DND-41 (cell line): ENCODE measurements around the gene FIGLA.
A peak's percentile ranks its signal among the peaks of the same experiment; 100 is the strongest.

Experiments used
- ATAC-seq: fragments of 200-7000 bp; cut with Tn5 transposase; 3 replicates; pipeline ENCODE4 v1.9.1; 2021; ENCODE audit warnings: low read depth; ENCODE audit not compliant: insufficient read depth
- DNase-seq: peaks from one replicate; pipeline ENCODE4 v3.0.0-alpha.2; 2020
- H2AFZ ChIP-seq: 2 replicates; pipeline ENCODE4 v1.6.0; 2012; ENCODE audit warnings: low read depth, low read length
- H3K27ac ChIP-seq: 2 replicates; pipeline ENCODE4 v1.5.1; 2012; ENCODE audit warnings: low read length, inconsistent platforms
- H3K27me3 ChIP-seq: fragments of 200-600 bp; sonication (generic); 2 replicates; pipeline ENCODE4 v1.6.0; 2012; ENCODE audit warnings: low read length, mild to moderate bottlenecking, inconsistent platforms; ENCODE audit not compliant: insufficient read depth, poor library complexity
- H3K36me3 ChIP-seq: 2 replicates; pipeline ENCODE4 v1.5.1; 2012; ENCODE audit warnings: low read length, inconsistent platforms; ENCODE audit not compliant: insufficient read depth
- H3K4me1 ChIP-seq: 2 replicates; pipeline ENCODE4 v1.5.1; 2012; ENCODE audit warnings: mild to moderate bottlenecking, low read length; ENCODE audit not compliant: insufficient read depth
- H3K4me2 ChIP-seq: 2 replicates; pipeline ENCODE4 v1.6.0; 2012; ENCODE audit warnings: mild to moderate bottlenecking, moderate library complexity, low read length, inconsistent platforms; ENCODE audit not compliant: insufficient read depth
- H3K4me3 ChIP-seq, 2 experiments: fragments of 200-600 bp in 1 of 2; shearing (Covaris generic) in 1 of 2; 2 replicates each; pipeline ENCODE4 v1.5.1; 2012 to 2016; ENCODE audit warnings: inconsistent platforms in 2 of 2, low read length in 2 of 2, mild to moderate bottlenecking in 2 of 2, low read depth in 1 of 2, moderate library complexity in 1 of 2
- H3K79me2 ChIP-seq: 2 replicates; pipeline ENCODE4 v1.6.0; 2012; ENCODE audit warnings: low read length, inconsistent platforms; ENCODE audit not compliant: insufficient read depth
- H3K9ac ChIP-seq: 2 replicates; pipeline ENCODE4 v1.6.0; 2012; ENCODE audit warnings: low read depth, mild to moderate bottlenecking, inconsistent platforms, low read length, moderate library complexity
- H3K9me3 ChIP-seq: 2 replicates; pipeline ENCODE4 v1.5.1; 2012; ENCODE audit warnings: low read length, moderate library complexity, mild to moderate bottlenecking, inconsistent platforms; ENCODE audit not compliant: insufficient read depth, severe bottlenecking
- H4K20me1 ChIP-seq: 2 replicates; pipeline ENCODE4 v1.6.0; 2012; ENCODE audit warnings: low read length; ENCODE audit not compliant: insufficient read depth
- EZH2 ChIP-seq: IDR thresholded peaks from 3 replicates; pipeline ENCODE4 v1.6.1; 2012; ENCODE audit warnings: borderline replicate concordance, low read depth, mild to moderate bottlenecking, moderate library complexity, low read length, inconsistent platforms; ENCODE audit not compliant: severe bottlenecking
- TF ChIP-seq, protein P1 (sequence below): IDR thresholded peaks from 2 replicates; pipeline ENCODE4 v1.5.1; 2012; ENCODE audit warnings: borderline replicate concordance, low read length, moderate library complexity, mild to moderate bottlenecking; ENCODE audit not compliant: poor library complexity, severe bottlenecking; ENCODE audit errors: extremely low read depth

Gene FIGLA

DNA sequence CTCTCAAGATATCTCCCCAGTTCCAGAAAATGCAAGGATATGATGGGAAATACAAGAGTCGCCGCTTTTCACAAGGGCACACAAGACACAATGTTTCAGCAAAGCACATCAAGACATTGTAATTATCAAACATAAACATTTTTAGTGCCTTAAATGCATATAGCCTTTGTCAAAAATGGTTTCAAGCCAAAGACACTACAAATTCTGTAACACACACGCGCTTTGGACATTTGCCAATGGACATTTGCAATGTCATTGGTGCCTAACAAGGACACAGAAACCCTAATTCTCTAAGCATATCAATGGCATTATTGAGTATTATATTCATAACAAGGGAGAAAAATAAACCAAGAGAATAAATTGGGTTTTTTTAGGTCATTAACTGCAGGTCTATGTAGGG lies 38.6 kb downstream of the FIGLA start:
- H3K36me3 ChIP-seq = no peaks in the 10 kb centered on the region
- H3K4me2 ChIP-seq = no peak overlapping the region
- peaks cover 20% of the 10 kb centered on the region for H3K27me3 ChIP-seq
- no peak for TF ChIP-seq EZH2
- H3K9me3 ChIP-seq = no peaks in the 10 kb centered on the region
- H3K79me2 ChIP-seq = no peaks in the 10 kb centered on the region
- no peaks in the 10 kb centered on the region for H3K4me1 ChIP-seq
- H4K20me1 ChIP-seq = no peaks in the 10 kb centered on the region
- no peak overlapping the region for H3K27ac ChIP-seq
- H3K4me3 ChIP-seq = no peak overlapping the region
- H2AFZ ChIP-seq = no peak overlapping the region
- ATAC-seq = no peak
- no peak for DNase-seq
- no peak overlapping the region for H3K9ac ChIP-seq

DNA sequence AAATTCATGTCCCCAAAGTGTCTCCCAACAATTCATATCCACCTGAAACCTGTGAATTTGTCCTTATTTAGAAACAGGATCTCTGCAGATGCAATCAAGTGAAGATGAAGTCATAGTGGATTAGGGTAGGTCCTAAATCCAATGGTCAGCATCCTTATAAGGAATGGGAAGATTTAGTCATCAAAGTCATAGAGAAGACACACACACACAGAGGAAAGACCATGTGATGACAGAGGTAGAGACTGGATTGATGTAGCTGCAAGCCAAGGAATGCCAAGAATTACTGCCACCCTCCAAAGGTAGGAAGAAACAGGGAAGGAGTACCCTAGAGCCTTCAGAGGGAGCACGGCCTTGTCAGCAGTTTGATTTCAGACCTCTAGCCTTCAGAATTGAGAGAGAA lies 40.1 kb downstream of the FIGLA start:
- Histone ChIP-seq H3K27me3 (peaks cover 18% of the 10 kb centered on the region), H3K36me3 (no peaks in the 10 kb centered on the region), H4K20me1 (no peaks in the 10 kb centered on the region), H2AFZ (no peak overlapping the region), H3K9me3 (no peaks in the 10 kb centered on the region), H3K27ac (no peak overlapping the region), H3K4me1 (no peaks in the 10 kb centered on the region), H3K9ac (no peak overlapping the region), H3K4me3 (no peak overlapping the region), H3K79me2 (no peaks in the 10 kb centered on the region), H3K4me2 (no peak overlapping the region)
- ATAC-seq = no peak
- no peak for DNase-seq
- TF ChIP-seq EZH2 = no peak
- TF ChIP-seq, protein P1, sequence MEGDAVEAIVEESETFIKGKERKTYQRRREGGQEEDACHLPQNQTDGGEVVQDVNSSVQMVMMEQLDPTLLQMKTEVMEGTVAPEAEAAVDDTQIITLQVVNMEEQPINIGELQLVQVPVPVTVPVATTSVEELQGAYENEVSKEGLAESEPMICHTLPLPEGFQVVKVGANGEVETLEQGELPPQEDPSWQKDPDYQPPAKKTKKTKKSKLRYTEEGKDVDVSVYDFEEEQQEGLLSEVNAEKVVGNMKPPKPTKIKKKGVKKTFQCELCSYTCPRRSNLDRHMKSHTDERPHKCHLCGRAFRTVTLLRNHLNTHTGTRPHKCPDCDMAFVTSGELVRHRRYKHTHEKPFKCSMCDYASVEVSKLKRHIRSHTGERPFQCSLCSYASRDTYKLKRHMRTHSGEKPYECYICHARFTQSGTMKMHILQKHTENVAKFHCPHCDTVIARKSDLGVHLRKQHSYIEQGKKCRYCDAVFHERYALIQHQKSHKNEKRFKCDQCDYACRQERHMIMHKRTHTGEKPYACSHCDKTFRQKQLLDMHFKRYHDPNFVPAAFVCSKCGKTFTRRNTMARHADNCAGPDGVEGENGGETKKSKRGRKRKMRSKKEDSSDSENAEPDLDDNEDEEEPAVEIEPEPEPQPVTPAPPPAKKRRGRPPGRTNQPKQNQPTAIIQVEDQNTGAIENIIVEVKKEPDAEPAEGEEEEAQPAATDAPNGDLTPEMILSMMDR = no peak

DNA sequence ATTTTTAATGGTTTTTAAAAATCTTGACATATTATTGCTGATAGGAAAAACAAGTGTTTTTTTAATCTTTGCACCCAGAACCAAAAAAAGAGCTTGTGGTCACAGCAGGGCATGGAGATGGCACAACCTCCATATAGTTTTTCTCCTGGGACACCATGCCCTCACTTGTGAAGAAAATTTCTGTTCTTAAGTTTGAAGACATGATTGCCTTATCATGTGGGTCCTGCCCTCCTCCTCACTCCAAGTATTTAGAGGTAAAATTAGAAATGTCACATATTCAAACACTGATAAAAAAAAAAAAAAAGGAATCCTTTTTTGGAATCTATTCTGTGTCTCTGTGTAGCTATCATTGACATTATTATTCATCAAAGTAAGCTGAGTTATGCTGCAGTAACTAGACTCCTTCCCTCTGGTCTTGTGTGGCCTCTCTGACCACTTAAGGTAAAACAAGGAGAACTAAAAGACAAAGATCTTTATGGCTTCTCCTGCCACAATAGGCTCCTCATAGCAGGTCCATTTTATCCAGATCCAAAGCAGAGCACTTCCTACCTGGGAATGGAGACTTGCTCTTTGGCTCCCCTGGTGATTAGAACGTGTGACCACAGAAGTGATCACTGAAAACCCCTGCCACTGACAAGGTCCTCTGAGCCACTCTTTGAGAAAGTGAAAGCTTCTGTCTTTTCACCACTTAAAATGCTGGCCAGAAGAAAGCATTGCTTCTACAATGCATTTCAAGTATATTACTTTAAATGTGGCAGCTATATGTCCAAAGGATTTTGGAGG lies 42.2 kb downstream of the FIGLA start:
- Histone ChIP-seq H3K9ac (no peak overlapping the region), H2AFZ (no peak overlapping the region), H3K9me3 (no peaks in the 10 kb centered on the region), H3K79me2 (no peaks in the 10 kb centered on the region), H3K36me3 (no peaks in the 10 kb centered on the region), H3K4me1 (no peaks in the 10 kb centered on the region), H3K4me2 (no peak overlapping the region), H3K27ac (no peak overlapping the region), H3K27me3 (peaks cover 15% of the 10 kb centered on the region), H4K20me1 (no peaks in the 10 kb centered on the region), H3K4me3 (no peak overlapping the region)
- ATAC-seq (0 out of 3 replicates have a peak, but pooled peaks have one; percentile 31), DNase-seq (no peak)
- TF ChIP-seq EZH2 = no peak
- TF ChIP-seq, protein P1 = no peak

DNA sequence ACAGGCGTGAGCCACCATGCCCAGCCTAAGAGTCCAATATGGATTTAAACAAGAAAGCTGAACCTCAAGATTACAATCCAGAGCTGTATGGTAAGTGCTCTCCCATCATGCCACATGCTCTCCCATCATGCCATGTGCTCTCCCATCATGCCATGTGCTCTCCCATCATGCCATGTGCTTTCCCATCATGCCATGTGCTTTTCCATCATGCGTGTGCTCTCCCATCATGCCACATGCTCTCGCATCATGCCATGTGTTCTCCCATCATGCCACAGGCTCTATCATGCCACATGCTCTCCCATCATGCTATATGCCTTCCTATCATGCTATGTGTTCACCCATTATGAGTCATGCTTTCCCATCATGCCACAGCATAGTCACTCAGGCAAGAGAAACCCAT lies 43.2 kb downstream of the FIGLA start:
- no peak for TF ChIP-seq EZH2
- TF ChIP-seq, protein P1 = no peak
- H3K4me1 ChIP-seq = no peaks in the 10 kb centered on the region
- H3K36me3 ChIP-seq = no peaks in the 10 kb centered on the region
- no peaks in the 10 kb centered on the region for H3K9me3 ChIP-seq
- no peak overlapping the region for H3K27ac ChIP-seq
- no peak for ATAC-seq
- no peak for DNase-seq
- H3K4me2 ChIP-seq = no peak overlapping the region
- no peak overlapping the region for H3K9ac ChIP-seq
- no peaks in the 10 kb centered on the region for H4K20me1 ChIP-seq
- H3K4me3 ChIP-seq = no peak overlapping the region
- no peak overlapping the region for H2AFZ ChIP-seq
- peaks cover 15% of the 10 kb centered on the region for H3K27me3 ChIP-seq
- H3K79me2 ChIP-seq = no peaks in the 10 kb centered on the region
